Transverse colon (tissue), 4 donors: Measurements from ENCODE around the gene PLXNC1. TPM values are rescaled to one million over a fixed set of nuclear protein-coding genes. Genes with fewer than 3 reads are reported as not detected.

Experiments used
- DNase-seq: peaks from one replicate; pipeline ENCODE4 v3.0.0-alpha.2; 2019
- H3K27ac ChIP-seq, 4 donors: fragments of 200-600 bp; sonication (generic); 2 replicates each; pipeline ENCODE4 v1.5.1; 2016 to 2018; ENCODE audit warnings: inconsistent platforms in 4 of 4
- H3K27me3 ChIP-seq: fragments of 200-600 bp; sonication (generic); 2 replicates; pipeline ENCODE4 v1.5.1; 2017; ENCODE audit warnings: inconsistent platforms
- H3K36me3 ChIP-seq, 4 donors: fragments of 200-600 bp; sonication (generic); 2 replicates each; pipeline ENCODE4 v1.5.1; 2017 to 2019; ENCODE audit warnings: inconsistent platforms in 4 of 4
- H3K4me1 ChIP-seq, 4 donors: fragments of 200-600 bp; sonication (generic); 2 replicates each; pipeline ENCODE4 v1.5.1; 2017 to 2020; ENCODE audit warnings: inconsistent platforms in 4 of 4
- H3K4me3 ChIP-seq, 4 donors: fragments of 200-600 bp; sonication (generic); 1 replicate in 1 of 4; 2 replicates in 3 of 4; pipeline versions ENCODE4 v1.5.1 to v1.6.1; 2017 to 2019; ENCODE audit warnings: inconsistent platforms in 4 of 4
- H3K9me3 ChIP-seq, 2 donors: fragments of 200-600 bp; sonication (generic); 2 replicates each; pipeline ENCODE4 v1.5.1; 2017 to 2019; ENCODE audit warnings: inconsistent platforms in 2 of 2
- EP300 ChIP-seq: sonication (generic); formaldehyde crosslinking; IDR thresholded peaks from one replicate; pipeline ENCODE4 v1.6.1; 2017; ENCODE audit warnings: antibody characterized with exemption, low read depth
- POLR2A ChIP-seq: fragments of 450-650 bp; IDR thresholded peaks from one replicate; pipeline ENCODE4 v1.6.1; 2016; ENCODE audit warnings: antibody characterized with exemption, mild to moderate bottlenecking, moderate library complexity
- POLR2AphosphoS5 ChIP-seq, 3 donors: sonication (generic); formaldehyde crosslinking; IDR thresholded peaks; one replicate each; pipeline ENCODE4 v1.6.1; 2016; ENCODE audit warnings: antibody characterized with exemption in 3 of 3
- WGBS, 2 donors: methylation state at CpG; one replicate each; pipeline ENCODE4 v1.1.5; 2018; ENCODE audit warnings: low coverage in 1 of 2; 5-methylcytosine and 5-hydroxymethylcytosine counted together
- in situ Hi-C, 4 donors: fragments of 200-750 bp; cut with MboI; loops; one replicate each; pipeline versions ENCODE4 v1.15.0 to v1.15.1; 2017; ENCODE audit warnings: low sequenced_read_pairs in 3 of 4, low pct_ligation_motif_present in 1 of 4, low pct_unique_long_range_greater_than_20kb in 1 of 4
- intact Hi-C: fragments of 100-400 bp; cut with DNase I; formaldehyde crosslinking; loops from one replicate; pipeline ENCODE4 v1.15.1; 2023; ENCODE audit warnings: low total_unique reads
- total RNA-seq, 4 donors: library from RNA; depleted of rRNA; stranded (reverse); fragments of >200 nt; gene quantifications; one replicate each; pipeline ENCODE4 v1.1.0, GENCODE V29; 2016
- TF ChIP-seq, protein P1 (sequence below), 5 experiments: fragments of 200-600 bp in 3 of 5; fragments of 450-650 bp in 2 of 5; sonication (generic) in 3 of 5; IDR thresholded peaks; 1 replicate in 2 of 5; 2 replicates in 3 of 5; pipeline ENCODE4 v1.5.1; 2016 to 2017; ENCODE audit warnings: antibody characterized with exemption in 5 of 5, inconsistent platforms in 3 of 5, mild to moderate bottlenecking in 2 of 5, moderate library complexity in 1 of 5

Gene PLXNC1
- total RNA-seq, 4 donors from 2014 or later, result 3.3 to 12.7 (median 6.8) TPM

DNA sequence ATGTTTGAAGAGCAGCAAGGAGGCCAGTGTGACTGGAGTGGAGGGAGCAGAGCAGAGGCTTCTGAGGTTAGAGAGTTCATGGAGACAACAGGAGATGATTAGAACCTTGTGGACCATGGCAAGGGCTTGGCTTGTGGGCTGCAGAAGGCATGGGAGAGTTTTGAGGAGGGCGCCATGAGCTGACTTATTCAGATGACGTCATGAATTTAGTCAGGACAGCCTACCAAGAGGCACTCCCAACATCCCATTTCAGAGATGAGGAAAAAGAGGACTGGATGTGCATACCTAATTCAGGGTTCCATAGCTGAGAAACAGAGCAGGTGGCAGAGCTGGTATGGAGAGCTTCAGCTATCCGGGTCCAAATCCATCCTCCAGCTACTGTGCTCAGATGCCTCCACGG, 101.8 kb downstream of the PLXNC1 start:
- H3K27ac ChIP-seq, result no peak overlapping the region
- 88 to 95% methylated on average over 3 to 4 of the region's 4 CpGs for WGBS, 2 donors
- no peak for DNase-seq
- in situ Hi-C loops, result no loop called here
- H3K27me3 ChIP-seq, result no peaks in the 10 kb centered on the region
- TF ChIP-seq EP300 (no peak), POLR2A (no peak), POLR2AphosphoS5 (IDR thresholded peaks at IDR 0.05) (no peak)
- TF ChIP-seq, protein P1, sequence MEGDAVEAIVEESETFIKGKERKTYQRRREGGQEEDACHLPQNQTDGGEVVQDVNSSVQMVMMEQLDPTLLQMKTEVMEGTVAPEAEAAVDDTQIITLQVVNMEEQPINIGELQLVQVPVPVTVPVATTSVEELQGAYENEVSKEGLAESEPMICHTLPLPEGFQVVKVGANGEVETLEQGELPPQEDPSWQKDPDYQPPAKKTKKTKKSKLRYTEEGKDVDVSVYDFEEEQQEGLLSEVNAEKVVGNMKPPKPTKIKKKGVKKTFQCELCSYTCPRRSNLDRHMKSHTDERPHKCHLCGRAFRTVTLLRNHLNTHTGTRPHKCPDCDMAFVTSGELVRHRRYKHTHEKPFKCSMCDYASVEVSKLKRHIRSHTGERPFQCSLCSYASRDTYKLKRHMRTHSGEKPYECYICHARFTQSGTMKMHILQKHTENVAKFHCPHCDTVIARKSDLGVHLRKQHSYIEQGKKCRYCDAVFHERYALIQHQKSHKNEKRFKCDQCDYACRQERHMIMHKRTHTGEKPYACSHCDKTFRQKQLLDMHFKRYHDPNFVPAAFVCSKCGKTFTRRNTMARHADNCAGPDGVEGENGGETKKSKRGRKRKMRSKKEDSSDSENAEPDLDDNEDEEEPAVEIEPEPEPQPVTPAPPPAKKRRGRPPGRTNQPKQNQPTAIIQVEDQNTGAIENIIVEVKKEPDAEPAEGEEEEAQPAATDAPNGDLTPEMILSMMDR (IDR thresholded peaks at IDR 0.05), result no peak
- no peak overlapping the region for H3K4me3 ChIP-seq
- intact Hi-C loops, result no loop called here
- H3K4me1 ChIP-seq, result no peaks in the 10 kb centered on the region
- no peaks in the 10 kb centered on the region for H3K36me3 ChIP-seq
- H3K9me3 ChIP-seq, result no peaks in the 10 kb centered on the region

DNA sequence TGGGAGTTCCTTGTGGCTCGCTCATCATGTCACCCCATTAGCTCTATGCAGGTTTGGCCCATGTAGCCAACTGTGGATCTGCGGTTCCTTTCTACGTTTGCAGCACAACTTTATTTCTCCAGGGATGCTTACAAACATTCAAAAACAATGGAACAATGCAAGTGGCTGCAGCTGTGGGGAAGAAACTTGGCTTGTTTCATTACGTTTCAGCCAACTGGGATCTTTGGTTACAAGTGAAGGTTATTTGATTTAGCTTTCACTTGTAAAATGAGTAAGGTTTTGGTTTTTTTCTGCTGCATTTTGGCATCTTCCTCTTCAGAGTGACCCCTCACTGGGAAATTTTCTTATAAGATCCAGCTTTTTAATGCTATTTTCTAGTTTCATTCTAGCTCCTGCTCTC, 105.9 kb downstream of the PLXNC1 start:
- Histone ChIP-seq H3K4me3 (no peak overlapping the region), H3K36me3 (no peaks in the 10 kb centered on the region), H3K27ac (no peak overlapping the region), H3K27me3 (no peaks in the 10 kb centered on the region), H3K4me1 (no peaks in the 10 kb centered on the region), H3K9me3 (no peaks in the 10 kb centered on the region)
- in situ Hi-C loops (no loop called here), intact Hi-C loops (no loop called here)
- WGBS, 2 donors, result 60 to 79% methylated on average over 1 to 4 of the region's 4 CpGs
- no peak for TF ChIP-seq POLR2AphosphoS5 (IDR thresholded peaks at IDR 0.05)
- TF ChIP-seq POLR2A, result no peak
- no peak for TF ChIP-seq EP300
- TF ChIP-seq, protein P1 (IDR thresholded peaks at IDR 0.05), result no peak
- no peak for DNase-seq

DNA sequence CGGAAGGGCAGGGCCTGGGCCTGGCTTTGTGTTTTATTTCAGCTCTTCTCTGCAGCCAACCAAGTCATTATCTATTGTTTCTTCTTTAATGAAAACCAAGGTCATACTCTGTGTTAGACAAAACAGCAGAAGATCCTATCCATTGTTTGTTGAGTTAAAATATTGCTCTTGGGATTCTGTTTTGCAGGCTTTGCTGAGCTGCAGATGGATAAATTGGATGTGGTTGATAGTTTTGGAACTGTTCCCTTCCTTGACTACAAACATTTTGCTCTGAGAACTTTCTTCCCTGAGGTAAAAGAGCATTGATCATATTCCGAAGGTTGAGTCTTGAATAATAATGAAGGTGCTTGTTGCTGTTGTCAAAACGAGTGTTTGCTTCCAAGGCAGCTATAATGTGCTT, 106.6 kb downstream of the PLXNC1 start:
- Histone ChIP-seq H3K4me1 (no peaks in the 10 kb centered on the region), H3K27ac (no peak overlapping the region), H3K9me3 (no peaks in the 10 kb centered on the region), H3K4me3 (no peak overlapping the region), H3K27me3 (no peaks in the 10 kb centered on the region), H3K36me3 (no peaks in the 10 kb centered on the region)
- DNase-seq, result no peak
- 91 to 92% methylated on average over 3 of the region's 3 CpGs for WGBS, 2 donors
- no peak for TF ChIP-seq POLR2AphosphoS5 (IDR thresholded peaks at IDR 0.05)
- TF ChIP-seq POLR2A, result no peak
- TF ChIP-seq, protein P1 (IDR thresholded peaks at IDR 0.05), result no peak
- no peak for TF ChIP-seq EP300
- intact Hi-C loops (no loop called here), in situ Hi-C loops (no loop called here)

DNA sequence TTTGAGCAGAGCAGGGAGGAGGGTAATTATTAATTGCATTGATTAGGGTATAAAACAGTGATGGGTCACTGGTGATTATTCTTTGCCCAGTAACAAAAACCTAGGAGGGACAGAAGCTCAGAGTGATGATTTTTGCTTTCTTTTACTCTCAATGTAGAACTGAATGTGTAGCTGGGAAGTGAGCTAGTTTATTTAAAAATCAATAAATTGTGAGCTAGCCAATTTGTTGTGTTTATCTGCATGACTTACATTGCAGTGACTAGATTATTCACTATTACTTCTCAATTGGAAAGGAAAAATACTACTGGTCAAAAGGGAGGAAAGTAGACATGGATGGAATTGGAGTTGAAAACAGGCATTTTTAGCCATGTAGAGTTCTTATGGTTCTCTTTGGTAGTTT, 107.1 kb downstream of the PLXNC1 start:
- intact Hi-C loops, result no loop called here

More for the DNA sequence above, 107.1 kb downstream of the PLXNC1 start:
- TF ChIP-seq POLR2AphosphoS5 (IDR thresholded peaks at IDR 0.05) (no peak), POLR2A (no peak), EP300 (no peak)
- TF ChIP-seq, protein P1 (IDR thresholded peaks at IDR 0.05), result no peak
- no peak overlapping the region for H3K27ac ChIP-seq
- H3K4me3 ChIP-seq, result no peak overlapping the region
- H3K9me3 ChIP-seq, result no peaks in the 10 kb centered on the region
- H3K36me3 ChIP-seq, result no peaks in the 10 kb centered on the region
- no peak for DNase-seq
- in situ Hi-C loops, result no loop called here
- no peaks in the 10 kb centered on the region for H3K27me3 ChIP-seq
- no peaks in the 10 kb centered on the region for H3K4me1 ChIP-seq
